CD14-positive monocyte (primary cell): ENCODE data around the gene ARNT2. TPM values are rescaled to one million over a fixed set of nuclear protein-coding genes. Genes with fewer than 3 reads are reported as not detected.

ENCODE experiments used
- DNase-seq, 3 donors: peaks; one replicate each; pipeline ENCODE4 v3.0.0-alpha.2; 2011 to 2022
- H2AFZ ChIP-seq: 2 replicates; pipeline ENCODE4 v1.6.0; 2012; ENCODE audit warnings: mild to moderate bottlenecking, low read depth, low read length, inconsistent platforms; ENCODE audit not compliant: insufficient read depth, poor library complexity, severe bottlenecking
- H3K27ac ChIP-seq, 2 donors: 1 replicate in 1 of 2; 2 replicates in 1 of 2; pipeline ENCODE4 v1.5.1; 2012 to 2013; ENCODE audit warnings: low read length in 2 of 2, control low read depth in 1 of 2, inconsistent platforms in 1 of 2, low read depth in 1 of 2, mild to moderate bottlenecking in 1 of 2
- H3K27me3 ChIP-seq, 2 donors: one replicate each; pipeline versions ENCODE4 v1.6.0 to v1.6.1; 2011 to 2013; ENCODE audit warnings: low read length in 2 of 2; ENCODE audit not compliant: control insufficient read depth in 2 of 2, insufficient read depth in 2 of 2
- H3K36me3 ChIP-seq, 2 donors: replicated peaks in 1 of 2; 1 replicate in 1 of 2; 2 replicates in 1 of 2; pipeline versions ENCODE4 v1.5.1 to v1.6.1; 2012 to 2013; ENCODE audit warnings: low read length in 2 of 2, control low read depth in 1 of 2, inconsistent platforms in 1 of 2, mild to moderate bottlenecking in 1 of 2; ENCODE audit not compliant: insufficient read depth in 2 of 2, control insufficient read depth in 1 of 2
- H3K4me1 ChIP-seq, 2 donors: 1 replicate in 1 of 2; 2 replicates in 1 of 2; pipeline versions ENCODE4 v1.5.1 to v1.6.1; 2012 to 2013; ENCODE audit warnings: low read length in 2 of 2, control low read depth in 1 of 2, inconsistent platforms in 1 of 2, mild to moderate bottlenecking in 1 of 2, moderate library complexity in 1 of 2; ENCODE audit not compliant: insufficient read depth in 2 of 2, control insufficient read depth in 1 of 2
- H3K4me2 ChIP-seq: replicated peaks from 2 replicates; pipeline ENCODE3; 2012; ENCODE audit warnings: low read length, moderate library complexity, mild to moderate bottlenecking; ENCODE audit not compliant: poor library complexity, severe bottlenecking; ENCODE audit errors: extremely low read depth
- H3K4me3 ChIP-seq, 3 experiments: fragments of 200-600 bp in 1 of 3; sonication (generic) in 1 of 3; replicated peaks in 1 of 3; 1 replicate in 2 of 3; 2 replicates in 1 of 3; pipeline ENCODE4 v1.5.1; 2011 to 2013; ENCODE audit warnings: low read length in 3 of 3, mild to moderate bottlenecking in 3 of 3, control low read depth in 2 of 3, low read depth in 2 of 3, inconsistent platforms in 1 of 3, moderate library complexity in 1 of 3
- H3K79me2 ChIP-seq: 2 replicates; pipeline ENCODE4 v1.6.0; 2012; ENCODE audit warnings: mild to moderate bottlenecking, control low read depth, inconsistent platforms, low read length, moderate library complexity; ENCODE audit not compliant: insufficient read depth
- H3K9ac ChIP-seq: 2 replicates; pipeline ENCODE4 v1.6.0; 2017; ENCODE audit warnings: low read length, mild to moderate bottlenecking; ENCODE audit not compliant: insufficient read depth, poor library complexity, severe bottlenecking
- H3K9me3 ChIP-seq, 2 donors: replicated peaks in 1 of 2; 1 replicate in 1 of 2; 2 replicates in 1 of 2; pipeline versions ENCODE4 v1.5.1 to v1.6.1; 2012 to 2013; ENCODE audit warnings: low read length in 2 of 2, control low read depth in 1 of 2; ENCODE audit not compliant: control insufficient read depth in 1 of 2, insufficient read depth in 1 of 2
- H4K20me1 ChIP-seq: 2 replicates; pipeline ENCODE4 v1.6.0; 2012; ENCODE audit warnings: mild to moderate bottlenecking, low read length, control low read depth, moderate library complexity; ENCODE audit not compliant: insufficient read depth
- H3K27ac Mint-ChIP-seq, 7 donors: one replicate each; pipeline ENCODE4 v1.8.0; 2020; ENCODE audit warnings: mild to moderate bottlenecking in 7 of 7, mixed read lengths in 7 of 7, moderate library complexity in 6 of 7, inconsistent platforms in 2 of 7
- H3K27me3 Mint-ChIP-seq, 3 donors: one replicate each; pipeline ENCODE4 v1.8.0; 2021 to 2022; ENCODE audit warnings: low read depth in 3 of 3, mild to moderate bottlenecking in 3 of 3, mixed read lengths in 3 of 3, moderate library complexity in 3 of 3, inconsistent platforms in 1 of 3
- H3K36me3 Mint-ChIP-seq, 2 donors: one replicate each; pipeline ENCODE4 v1.8.0; 2020; ENCODE audit warnings: mixed read lengths in 2 of 2, inconsistent platforms in 1 of 2, mild to moderate bottlenecking in 1 of 2
- H3K4me1 Mint-ChIP-seq: one replicate; pipeline ENCODE4 v1.8.0; 2020; ENCODE audit warnings: mild to moderate bottlenecking, mixed read lengths
- H3K4me3 Mint-ChIP-seq, 2 donors: one replicate each; pipeline ENCODE4 v1.8.0; 2020; ENCODE audit warnings: mild to moderate bottlenecking in 2 of 2, mixed read lengths in 2 of 2, moderate library complexity in 1 of 2
- H3K9me3 Mint-ChIP-seq, 7 donors: one replicate each; pipeline ENCODE4 v1.8.0; 2020 to 2022; ENCODE audit warnings: mixed read lengths in 7 of 7, mild to moderate bottlenecking in 6 of 7, moderate library complexity in 6 of 7, inconsistent platforms in 2 of 7
- CTCF ChIP-seq: fragments of 200-600 bp; IDR thresholded peaks from one replicate; pipeline ENCODE4 v1.8.0; 2022; ENCODE audit warnings: antibody characterized with exemption, mild to moderate bottlenecking
- WGBS: methylation state at CpG from one replicate; pipeline ENCODE4 v1.1.5; 2013; ENCODE audit warnings: missing lambda C conversion rate; ENCODE audit not compliant: insufficient coverage; 5-methylcytosine and 5-hydroxymethylcytosine counted together
- intact Hi-C, 2 donors: fragments of 100-400 bp; cut with micrococcal nuclease; formaldehyde crosslinking; loops; one replicate each; pipeline versions ENCODE4 v1.15.0 to v1.15.1; 2023
- polyA plus RNA-seq, 3 donors: library from polyadenylated mRNA; depleted of rRNA in 1 of 3; unstranded in 2 of 3; stranded (reverse) in 1 of 3; fragments of 300-500 nt in 2 of 3; fragments of >200 nt in 1 of 3; fragmentation: Illumina TruSeq in 2 of 3; gene quantifications; 1 replicate in 2 of 3; 2 replicates in 1 of 3; pipeline ENCODE4 v1.2.3, GENCODE V29; 2012 to 2021

The ARNT2 gene
- polyA plus RNA-seq, 3 donors = not detected

- no peak overlapping the region for H3K27ac ChIP-seq
- H3K4me1 ChIP-seq = no peaks in the 10 kb centered on the region
- Mint-ChIP-seq H3K27me3 (peaks cover 2 to 4% (median 3%) of the 10 kb centered on the region in 3 donors), H3K9me3 (no peaks in the 10 kb centered on the region), H3K4me1 (peaks cover 9% of the 10 kb centered on the region), H3K4me3 (no peak overlapping the region), H3K27ac (no peak overlapping the region), H3K36me3 (no peaks in the 10 kb centered on the region)
- no peak overlapping the region for H3K4me2 ChIP-seq
- no peak overlapping the region for H3K4me3 ChIP-seq
- no peaks in the 10 kb centered on the region for H3K27me3 ChIP-seq
- WGBS = no CpG with 5 or more reads among the region's 7 CpGs
- no peaks in the 10 kb centered on the region for H4K20me1 ChIP-seq
- H3K9ac ChIP-seq = no peak overlapping the region
- no peak for DNase-seq
- no peaks in the 10 kb centered on the region for H3K79me2 ChIP-seq
- intact Hi-C loops = no loop called here
- no peaks in the 10 kb centered on the region for H3K36me3 ChIP-seq
- no peak for TF ChIP-seq CTCF
- H2AFZ ChIP-seq = no peak overlapping the region
- H3K9me3 ChIP-seq = no peaks in the 10 kb centered on the region
Measured at GRCh38 chr15:80612118-80612823, 208.1 kb downstream of the ARNT2 start.

GRCh38 chr15:80613762-80614365, 209.7 kb downstream of the ARNT2 start:
- TF ChIP-seq CTCF = no peak
- Mint-ChIP-seq H3K9me3 (no peaks in the 10 kb centered on the region), H3K4me3 (no peak overlapping the region), H3K4me1 (peaks cover 18% of the 10 kb centered on the region), H3K27me3 (peaks cover 1 to 5% (median 2%) of the 10 kb centered on the region in 3 donors), H3K27ac (no peak overlapping the region), H3K36me3 (no peaks in the 10 kb centered on the region)
- no peak overlapping the region for H3K9ac ChIP-seq
- 94% methylated on average over 8 of the region's 10 CpGs for WGBS
- peaks cover under 1 to 6% of the 10 kb centered on the region in 2 donors for H3K4me1 ChIP-seq
- no peak overlapping the region for H2AFZ ChIP-seq
- no peaks in the 10 kb centered on the region for H3K79me2 ChIP-seq
- no peak overlapping the region for H3K4me2 ChIP-seq
- no peaks in the 10 kb centered on the region for H3K27me3 ChIP-seq
- no peaks in the 10 kb centered on the region for H3K36me3 ChIP-seq
- H3K27ac ChIP-seq = no peak overlapping the region
- no peak overlapping the region for H3K4me3 ChIP-seq
- no peaks in the 10 kb centered on the region for H3K9me3 ChIP-seq
- H4K20me1 ChIP-seq = no peaks in the 10 kb centered on the region
- no peak for DNase-seq
- intact Hi-C loops = no loop called here
